NCI-H2107 (cell line): ENCODE results near the gene ZNF474.
"Not testable (repeated sequence)": the region's sequence is repeated elsewhere in the genome, so short reads cannot be mapped to it uniquely, and the experiment has no call there.

ENCODE experiments used
- DNase-seq: peaks from one replicate; lab custom pipeline; 2025; lab: John Stamatoyannopoulos, UW

The ZNF474 gene

GRCh38 chr5:122129306-122129705 is at the start of gene ZNF474:
Gene ZNF474, plus strand, starts transcription at chr5:122129546. Its CDS starts 22,445 bp downstream, at chr5:122151991.
- DNase-seq = no peak

- DNase-seq = no peak
These were observed 47.8 kb upstream of the ZNF474 start for GRCh38 chr5:122081541-122081940.

- DNase-seq = no peak
These were observed 45.8 kb upstream of the ZNF474 start for GRCh38 chr5:122083535-122083934.

GRCh38 chr5:122085041-122085440 is 44.3 kb upstream of the ZNF474 start:
- no peak for DNase-seq

- DNase-seq = no peak
These were observed 40.0 kb upstream of the ZNF474 start for GRCh38 chr5:122089096-122090013.

DNA sequence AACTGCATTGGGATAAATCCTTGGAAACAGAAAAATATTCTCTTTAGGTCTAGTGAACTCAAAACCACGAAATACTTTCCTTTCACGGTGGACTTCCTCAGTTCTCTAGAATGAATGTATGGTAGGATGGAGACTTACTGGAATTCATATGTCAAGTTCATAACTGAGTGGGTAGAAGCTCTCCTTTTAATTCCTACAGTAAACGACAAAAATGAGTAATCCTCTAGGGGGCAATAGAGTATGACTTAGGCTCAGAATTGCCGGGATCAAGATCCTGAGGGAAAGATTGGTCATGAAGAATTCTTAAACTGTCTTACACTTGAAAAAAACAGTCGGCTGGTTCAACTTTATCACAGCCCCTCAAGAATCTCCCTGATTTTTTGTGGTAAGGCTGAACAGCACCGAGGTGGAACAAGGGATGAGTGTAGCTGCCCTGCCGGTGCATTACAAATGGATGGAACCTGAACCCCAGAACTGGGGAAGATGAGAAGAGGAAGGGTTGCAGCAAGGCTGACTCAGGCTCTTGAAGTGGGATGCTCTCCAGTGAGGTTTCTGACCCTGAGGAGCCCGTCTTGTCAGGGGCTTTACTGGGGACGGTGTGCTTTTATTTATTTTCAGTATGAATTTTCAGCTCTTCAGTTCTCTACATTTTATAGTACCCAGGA is 37.3 kb upstream of the ZNF474 start:
- DNase-seq = no peak

GRCh38 chr5:122093415-122094180 is 35.7 kb upstream of the ZNF474 start:
- no peak for DNase-seq

DNA sequence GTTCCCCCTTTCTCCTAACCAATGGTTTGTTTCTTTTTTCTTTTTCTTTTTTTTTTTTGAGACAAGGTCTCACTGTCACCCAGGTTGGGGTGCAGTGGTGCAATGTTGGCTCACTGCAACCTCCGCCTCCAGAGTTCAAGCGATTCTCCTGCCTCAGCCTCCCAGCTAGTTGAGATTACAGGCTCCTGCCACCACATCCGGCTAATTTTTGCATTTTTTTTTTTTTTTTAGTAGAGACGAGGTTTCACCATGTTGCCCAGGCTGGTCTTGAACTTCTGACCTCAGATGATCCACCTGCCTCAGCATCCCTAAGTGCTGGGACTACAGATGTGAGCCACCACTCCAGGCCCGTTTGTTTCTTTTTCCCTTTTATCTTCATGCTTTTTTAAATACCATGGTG is 35.1 kb upstream of the ZNF474 start:
- DNase-seq = not testable (repeated sequence)

GRCh38 chr5:122095158-122095557 is 34.2 kb upstream of the ZNF474 start:
- no peak for DNase-seq

DNA sequence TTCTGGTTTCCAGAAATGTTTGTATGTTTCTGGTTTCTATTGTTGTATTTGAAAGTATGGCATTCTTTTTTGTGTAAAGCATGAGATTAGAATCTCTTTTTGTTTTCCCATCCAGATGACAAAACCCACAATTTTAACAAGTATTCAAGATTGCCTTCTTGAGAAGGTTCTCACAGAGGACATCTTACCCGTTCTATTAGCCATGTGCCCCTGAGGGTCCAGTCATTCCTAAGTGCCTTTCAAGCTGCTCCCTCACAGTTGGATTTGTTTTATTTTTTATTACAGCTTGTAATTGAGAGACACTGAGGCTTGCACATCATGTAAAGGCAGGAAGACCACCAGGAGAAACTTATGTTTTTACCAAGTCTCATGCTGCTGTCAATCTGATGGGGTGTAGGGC is 32.0 kb upstream of the ZNF474 start:
- no peak for DNase-seq

DNA sequence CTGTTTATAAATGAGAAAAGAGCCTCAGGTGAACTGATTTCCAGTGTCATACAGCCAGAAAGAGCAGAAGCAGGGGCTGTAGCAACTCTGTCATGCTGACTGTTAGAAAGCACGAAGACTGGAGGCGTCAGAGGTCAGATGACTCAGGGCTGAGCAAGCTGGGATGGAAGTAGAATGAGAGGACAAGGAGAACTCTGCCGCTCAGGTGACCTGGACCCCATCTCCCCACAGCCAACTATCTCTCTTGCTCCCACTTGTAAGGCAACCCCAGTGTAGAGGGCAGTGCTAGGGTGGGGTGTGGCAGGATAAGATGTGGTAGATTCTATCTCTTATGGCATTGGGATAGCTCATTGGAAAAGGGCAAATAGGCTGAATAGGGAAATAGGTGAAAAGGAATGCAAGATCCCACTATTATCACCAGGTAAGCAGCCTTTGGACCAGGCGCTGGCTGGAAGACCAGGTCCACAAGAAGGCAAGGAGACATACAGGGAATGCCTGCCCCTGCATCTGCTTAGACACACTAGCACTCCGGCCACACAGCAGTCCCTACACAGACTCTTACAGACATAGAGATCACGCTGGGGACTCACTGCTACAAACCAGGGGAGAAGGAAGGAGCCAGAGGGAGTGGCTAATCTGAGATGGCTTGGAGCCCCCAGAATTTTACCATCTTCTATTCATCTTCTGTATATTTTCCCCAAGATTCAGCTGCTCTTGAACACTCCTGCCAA is 30.1 kb upstream of the ZNF474 start:
- DNase-seq = no peak

DNA sequence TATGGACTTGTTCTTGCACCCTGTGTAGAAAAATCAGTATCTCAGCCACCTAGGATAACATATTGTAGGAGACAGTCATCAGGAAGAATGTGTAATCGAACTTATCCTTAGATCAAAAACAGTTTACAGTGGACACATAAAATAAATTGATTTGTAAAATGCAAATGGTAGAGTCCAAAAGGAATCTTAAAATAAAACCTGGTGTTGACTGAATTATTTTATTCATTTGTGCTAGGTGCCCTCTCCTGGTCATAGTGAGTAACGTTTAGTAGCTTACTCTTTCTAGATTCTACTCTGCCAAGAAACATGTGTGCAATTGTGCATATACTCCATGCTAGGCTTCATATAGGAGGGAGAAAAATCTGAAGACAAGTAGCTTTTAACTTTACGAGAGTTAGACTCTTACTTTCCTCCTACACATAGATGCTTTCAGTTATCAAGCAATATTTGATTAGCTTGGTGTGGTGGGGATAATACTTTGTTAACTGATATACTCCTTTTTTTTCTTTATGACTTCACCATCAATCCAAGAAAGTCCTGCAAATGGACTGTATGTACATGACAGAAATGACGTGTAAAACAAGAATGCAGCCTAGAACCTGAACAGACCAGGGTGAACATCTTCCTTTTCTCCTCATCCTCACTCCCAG is 27.6 kb upstream of the ZNF474 start:
- no peak for DNase-seq

GRCh38 chr5:122102825-122103224 is 26.5 kb upstream of the ZNF474 start:
- no peak for DNase-seq

DNA sequence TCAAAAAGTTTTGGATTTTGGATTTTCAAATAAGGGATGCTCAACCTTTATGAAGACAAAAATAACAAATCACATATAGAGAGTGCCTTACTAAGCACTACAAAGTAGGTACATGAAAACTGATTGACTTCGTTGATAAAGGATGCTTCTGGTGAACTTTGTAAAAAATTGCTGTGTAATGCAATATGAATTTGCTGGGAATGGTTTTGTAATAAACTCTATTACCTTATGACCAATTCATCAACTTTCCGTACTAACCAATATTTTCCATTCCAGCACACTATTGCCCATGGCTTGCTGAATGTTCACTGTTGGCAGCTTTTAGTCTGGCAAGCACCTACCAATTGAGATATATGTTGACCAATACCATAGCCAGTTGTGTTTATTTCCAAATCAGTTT is 23.4 kb upstream of the ZNF474 start:
- DNase-seq = no peak

GRCh38 chr5:122107016-122107415 is 22.3 kb upstream of the ZNF474 start:
- DNase-seq = no peak

GRCh38 chr5:122110987-122111386 is 18.4 kb upstream of the ZNF474 start:
- no peak for DNase-seq

DNA sequence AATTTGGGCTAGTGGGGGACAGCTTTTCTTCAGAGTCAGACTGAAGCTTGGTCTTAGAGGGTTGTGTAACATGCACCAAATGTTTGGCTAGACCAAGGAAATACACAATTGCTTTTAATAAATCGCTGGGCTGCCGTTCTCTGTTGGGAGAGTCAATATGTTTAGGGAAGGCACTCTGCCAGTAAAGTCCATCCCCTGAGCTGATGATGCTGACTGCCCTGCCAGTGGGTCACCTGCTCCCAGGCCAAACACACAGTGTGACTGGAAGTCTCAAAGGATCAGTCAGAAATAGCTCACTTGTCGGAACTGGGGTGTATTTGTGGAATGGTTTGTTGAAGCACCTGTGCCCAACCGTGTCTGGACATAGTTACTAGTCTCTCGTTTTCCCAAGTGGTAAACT is 17.9 kb upstream of the ZNF474 start:
- no peak for DNase-seq

- DNase-seq = no peak
These were observed 17.3 kb upstream of the ZNF474 start for GRCh38 chr5:122112063-122112462.

DNA sequence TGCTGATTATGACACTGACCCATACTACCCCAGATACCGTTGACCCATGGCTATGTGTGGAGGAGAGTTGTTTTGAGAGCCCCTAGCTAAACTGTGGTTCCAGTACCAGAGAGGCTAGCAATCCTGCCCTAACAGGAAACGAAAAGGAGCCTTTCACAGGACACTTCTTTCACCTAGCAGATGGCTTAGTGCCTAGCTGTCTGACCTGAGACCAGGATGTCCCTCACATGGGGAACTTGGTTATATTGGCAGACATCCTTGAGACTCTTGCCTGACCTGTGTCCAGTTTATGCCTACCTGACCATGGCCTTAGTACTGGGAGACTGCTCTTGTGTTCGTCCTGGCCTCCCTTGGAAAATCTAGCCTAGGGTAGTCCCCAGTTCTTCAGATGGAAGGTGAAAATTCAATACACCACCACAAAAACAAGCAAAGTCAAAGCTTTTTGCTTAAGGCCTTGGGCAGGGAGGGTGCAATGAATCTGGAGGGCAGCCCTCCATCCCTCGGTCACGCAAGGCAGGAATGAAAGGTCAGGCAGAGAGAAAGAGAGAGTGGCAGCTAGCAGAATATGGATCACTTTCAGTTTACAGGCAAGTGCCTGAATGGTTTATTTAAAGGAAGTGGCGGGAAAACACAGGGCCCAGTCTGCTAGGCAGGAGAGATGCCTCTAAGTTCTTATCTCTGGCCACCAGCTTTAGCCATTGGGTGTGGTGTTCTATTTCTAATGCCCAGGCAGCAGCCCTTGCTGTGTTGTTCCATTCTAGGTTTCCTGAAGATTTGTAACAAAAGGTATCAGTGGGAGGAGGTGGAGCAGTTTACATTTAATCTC is 16.4 kb upstream of the ZNF474 start:
- DNase-seq = no peak

- DNase-seq = no peak
These were observed 14.8 kb upstream of the ZNF474 start for GRCh38 chr5:122114501-122114900.
